ENCODE data around the gene ROCK2.

ROCK2 gene

GRCh38 chr2:11286749-11287148 lies 57.7 kb downstream of the ROCK2 start:
- POLR2A ChIA-PET = no interaction called here

GRCh38 chr2:11286323-11286722 lies 58.1 kb downstream of the ROCK2 start:
- ChIA-PET CTCF (interaction anchor here (0.7 kb wide), 1 partner anchor 454 kb away, joined by 3 read pairs; no protein-coding TSS in a partner anchor), POLR2A (no interaction called here)
- no peak for DNase-seq (ENCODE audit: extremely low spot score)
- TF ChIP-seq HDGF (IDR thresholded peaks at IDR 0.05; ENCODE audit: borderline replicate concordance) = no peak
- no peak for TF ChIP-seq FOXA1 (IDR thresholded peaks at IDR 0.05)
- TF ChIP-seq FOXK2 (IDR thresholded peaks at IDR 0.05) = no peak
- no peak for TF ChIP-seq PKNOX1 (IDR thresholded peaks at IDR 0.05)
- no peak for TF ChIP-seq L3MBTL2 (conservative IDR thresholded peaks at IDR 0.05)
- TF ChIP-seq NFRKB (IDR thresholded peaks at IDR 0.05) = no peak
- TF ChIP-seq FOXM1 (IDR thresholded peaks at IDR 0.05; ENCODE audit: borderline replicate concordance) = no peak
- no peak for TF ChIP-seq BHLHE40 (IDR thresholded peaks at IDR 0.05; ENCODE audit: borderline replicate concordance)
- TF ChIP-seq ARNT (IDR thresholded peaks at IDR 0.05) = no peak
- TF ChIP-seq SP1 (IDR thresholded peaks at IDR 0.05) = no peak
- TF ChIP-seq ELF4 (IDR thresholded peaks at IDR 0.05) = no peak
- TF ChIP-seq ZNF384 (IDR thresholded peaks at IDR 0.05) = no peak
- no peak for TF ChIP-seq SUZ12 (IDR thresholded peaks at IDR 0.05)
- TF ChIP-seq LEF1 (IDR thresholded peaks at IDR 0.05; ENCODE audit: borderline replicate concordance) = no peak
- no peak for TF ChIP-seq TARDBP (IDR thresholded peaks at IDR 0.05)

More at GRCh38 chr2:11286749-11287148, 57.7 kb downstream of the ROCK2 start:
- CTCF ChIA-PET = interaction anchor here (0.7 kb wide), 1 partner anchor 454 kb away, joined by 3 read pairs; no protein-coding TSS in a partner anchor
- no peak for DNase-seq (ENCODE audit: extremely low spot score)
- no peak for TF ChIP-seq L3MBTL2 (conservative IDR thresholded peaks at IDR 0.05)
- no peak for TF ChIP-seq ELF4 (IDR thresholded peaks at IDR 0.05)
- TF ChIP-seq HDGF (IDR thresholded peaks at IDR 0.05; ENCODE audit: borderline replicate concordance) = no peak
- no peak for TF ChIP-seq CTBP1 (IDR thresholded peaks at IDR 0.05; ENCODE audit: borderline replicate concordance)
- TF ChIP-seq SP1 (IDR thresholded peaks at IDR 0.05) = no peak
- no peak for TF ChIP-seq FOXM1 (IDR thresholded peaks at IDR 0.05; ENCODE audit: borderline replicate concordance)
- no peak for TF ChIP-seq ZNF384 (IDR thresholded peaks at IDR 0.05)
- TF ChIP-seq SUZ12 (IDR thresholded peaks at IDR 0.05) = no peak
- TF ChIP-seq PKNOX1 (IDR thresholded peaks at IDR 0.05) = no peak
- TF ChIP-seq LEF1 (IDR thresholded peaks at IDR 0.05; ENCODE audit: borderline replicate concordance) = no peak
- no peak for TF ChIP-seq FOXK2 (IDR thresholded peaks at IDR 0.05)
- no peak for TF ChIP-seq FOXA1 (IDR thresholded peaks at IDR 0.05)
- no peak for TF ChIP-seq ARNT (IDR thresholded peaks at IDR 0.05)

GRCh38 chr2:11285499-11285898 lies 58.9 kb downstream of the ROCK2 start:
- POLR2A ChIA-PET = no interaction called here
- TF ChIP-seq BHLHE40 (IDR thresholded peaks at IDR 0.05; ENCODE audit: borderline replicate concordance) = no peak
- TF ChIP-seq ZNF384 (IDR thresholded peaks at IDR 0.05) = no peak
- no peak for TF ChIP-seq L3MBTL2 (conservative IDR thresholded peaks at IDR 0.05)
- CTCF ChIA-PET = no interaction called here
- no peak for DNase-seq (ENCODE audit: extremely low spot score)

GRCh38 chr2:11281186-11281585 lies 63.2 kb downstream of the ROCK2 start:
- ChIA-PET CTCF (no interaction called here), POLR2A (no interaction called here)
- DNase-seq (ENCODE audit: extremely low spot score) = no peak
- TF ChIP-seq SUZ12 (IDR thresholded peaks at IDR 0.05) (no peak), LEF1 (IDR thresholded peaks at IDR 0.05; ENCODE audit: borderline replicate concordance) (no peak), FOXA1 (IDR thresholded peaks at IDR 0.05) (no peak), ELF4 (IDR thresholded peaks at IDR 0.05) (no peak), BHLHE40 (IDR thresholded peaks at IDR 0.05; ENCODE audit: borderline replicate concordance) (no peak), ZNF384 (IDR thresholded peaks at IDR 0.05) (no peak), L3MBTL2 (conservative IDR thresholded peaks at IDR 0.05) (no peak), ARNT (IDR thresholded peaks at IDR 0.05) (no peak), FOXM1 (IDR thresholded peaks at IDR 0.05; ENCODE audit: borderline replicate concordance) (no peak), TARDBP (IDR thresholded peaks at IDR 0.05) (no peak), NFRKB (IDR thresholded peaks at IDR 0.05) (no peak), SP1 (IDR thresholded peaks at IDR 0.05) (no peak), HDGF (IDR thresholded peaks at IDR 0.05; ENCODE audit: borderline replicate concordance) (no peak), FOXK2 (IDR thresholded peaks at IDR 0.05) (no peak), CTBP1 (IDR thresholded peaks at IDR 0.05; ENCODE audit: borderline replicate concordance) (no peak), PKNOX1 (IDR thresholded peaks at IDR 0.05) (no peak)

- ChIA-PET CTCF (no interaction called here), POLR2A (no interaction called here)
- DNase-seq (ENCODE audit: extremely low spot score) = no peak
- TF ChIP-seq HDGF (IDR thresholded peaks at IDR 0.05; ENCODE audit: borderline replicate concordance) (no peak), FOXA1 (IDR thresholded peaks at IDR 0.05) (no peak), BHLHE40 (IDR thresholded peaks at IDR 0.05; ENCODE audit: borderline replicate concordance) (no peak), TARDBP (IDR thresholded peaks at IDR 0.05) (no peak), FOXM1 (IDR thresholded peaks at IDR 0.05; ENCODE audit: borderline replicate concordance) (no peak), LEF1 (IDR thresholded peaks at IDR 0.05; ENCODE audit: borderline replicate concordance) (no peak), SP1 (IDR thresholded peaks at IDR 0.05) (no peak), ARNT (IDR thresholded peaks at IDR 0.05) (no peak), CTBP1 (IDR thresholded peaks at IDR 0.05; ENCODE audit: borderline replicate concordance) (no peak), NFRKB (IDR thresholded peaks at IDR 0.05) (no peak), FOXK2 (IDR thresholded peaks at IDR 0.05) (no peak), PKNOX1 (IDR thresholded peaks at IDR 0.05) (no peak), ELF4 (IDR thresholded peaks at IDR 0.05) (no peak), L3MBTL2 (conservative IDR thresholded peaks at IDR 0.05) (no peak), SUZ12 (IDR thresholded peaks at IDR 0.05) (no peak), ZNF384 (IDR thresholded peaks at IDR 0.05) (no peak)
These were observed 63.7 kb downstream of the ROCK2 start for GRCh38 chr2:11280713-11281112.

Data from HEK293T (cell line).